Measurements from ENCODE around the gene SPAG8.

DNA sequence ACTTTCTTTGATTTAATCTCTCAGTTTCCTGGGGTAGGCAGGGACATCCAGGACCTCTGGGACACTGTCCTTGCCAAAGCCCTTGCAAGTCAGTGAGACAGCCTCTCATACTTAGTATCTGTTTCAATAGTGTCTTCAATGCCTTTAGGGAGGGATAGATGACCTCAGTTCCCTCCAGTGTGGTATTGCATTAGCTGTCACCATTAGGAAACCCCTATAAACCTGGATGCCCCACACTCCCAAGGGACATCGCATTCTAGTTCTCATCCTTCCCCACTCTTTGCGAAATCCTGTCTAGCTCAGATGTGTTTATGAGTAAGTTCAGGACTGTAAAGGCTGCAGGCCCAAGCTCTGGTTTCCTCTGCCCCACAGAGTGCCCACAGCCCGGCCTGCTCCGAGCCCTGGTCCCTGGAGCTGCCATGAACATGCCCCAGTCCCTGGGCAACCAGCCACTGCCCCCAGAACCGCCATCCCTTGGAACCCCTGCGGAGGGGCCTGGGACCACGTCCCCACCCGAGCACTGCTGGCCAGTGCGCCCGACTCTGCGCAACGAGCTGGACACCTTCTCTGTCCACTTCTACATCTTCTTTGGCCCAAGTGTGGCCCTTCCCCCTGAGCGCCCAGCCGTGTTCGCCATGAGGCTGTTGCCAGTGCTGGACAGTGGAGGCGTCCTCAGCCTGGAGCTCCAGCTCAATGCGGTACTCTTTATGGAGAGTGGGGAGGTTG, 30.1 kb upstream of the SPAG8 start:
- no peak for TF ChIP-seq YY1 (IDR thresholded peaks at IDR 0.05; ENCODE audit: insufficient read depth, insufficient read length)
- no peak for TF ChIP-seq ZNF274 (IDR thresholded peaks at IDR 0.05; ENCODE audit: low read depth, low read length)
- TF ChIP-seq SUZ12 (IDR thresholded peaks at IDR 0.05; ENCODE audit: extremely low read depth, insufficient read depth, insufficient read length): no peak

Measured in NT2/D1 (cell line).